Caco-2 (cell line): ENCODE measurements around the gene GPER1. TPM values are rescaled to one million over a fixed set of nuclear protein-coding genes. Genes with fewer than 3 reads are reported as not detected.

Source experiments
- BruUV-seq: library from RNA; stranded (reverse); fragments of 400-500 nt; replicated peaks from 2 replicates; lab custom pipeline; 2021; lab: Mats Ljungman, UMichigan
- CTCF ChIA-PET: fragments of 300-600 bp; sonication (Branson Sonifier 250); formaldehyde crosslinking; loops from one replicate; lab custom pipeline; 2022; ENCODE audit warnings: antibody characterized with exemption; lab: Charles Lee
- POLR2A ChIA-PET: fragments of 300-600 bp; sonication (Branson Sonifier 250); formaldehyde crosslinking; loops from one replicate; lab custom pipeline; 2022; ENCODE audit warnings: antibody characterized with exemption; lab: Charles Lee
- DNase-seq, 2 experiments: peaks; one replicate each; pipeline versions ENCODE4 v3.0.0 to v3.0.0-alpha.2; 2020 to 2022
- H3K27me3 ChIP-seq: replicated peaks from 2 replicates; pipeline ENCODE4 v1.6.0; 2011; ENCODE audit warnings: low read length; ENCODE audit not compliant: control insufficient read depth, insufficient read depth
- H3K36me3 ChIP-seq: 2 replicates; pipeline ENCODE4 v1.5.1; 2011; ENCODE audit warnings: low read length; ENCODE audit not compliant: control insufficient read depth, insufficient read depth
- H3K4me1 ChIP-seq: fragments of 250-450 bp; sonication (Bioruptor Pico); 2 replicates; pipeline ENCODE4 v1.5.1; 2020; ENCODE audit warnings: mild to moderate bottlenecking
- H3K4me3 ChIP-seq: 2 replicates; pipeline ENCODE4 v1.5.1; 2011; ENCODE audit warnings: low read depth, mild to moderate bottlenecking, control low read depth, low read length
- H3K9me3 ChIP-seq: fragments of 250-450 bp; sonication (Bioruptor Pico); 2 replicates; pipeline ENCODE4 v1.5.1; 2020; ENCODE audit warnings: mild to moderate bottlenecking, moderate library complexity
- H3K27ac Mint-ChIP-seq: one replicate; pipeline ENCODE4 v1.8.0; 2022; ENCODE audit warnings: mixed read lengths; ENCODE audit not compliant: unreplicated experiment
- H3K27me3 Mint-ChIP-seq: one replicate; pipeline ENCODE4 v1.8.0; 2022; ENCODE audit warnings: mixed read lengths; ENCODE audit not compliant: insufficient read depth, unreplicated experiment
- H3K36me3 Mint-ChIP-seq: one replicate; pipeline ENCODE4 v1.8.0; 2022; ENCODE audit warnings: mild to moderate bottlenecking, mixed read lengths; ENCODE audit not compliant: insufficient read depth, unreplicated experiment
- H3K4me1 Mint-ChIP-seq: one replicate; pipeline ENCODE4 v1.8.0; 2022; ENCODE audit warnings: low read depth, mixed read lengths; ENCODE audit not compliant: unreplicated experiment
- H3K4me3 Mint-ChIP-seq: one replicate; pipeline ENCODE4 v1.8.0; 2022; ENCODE audit warnings: mild to moderate bottlenecking, moderate library complexity, mixed read lengths; ENCODE audit not compliant: unreplicated experiment
- H3K9me3 Mint-ChIP-seq: one replicate; pipeline ENCODE4 v1.8.0; 2022; ENCODE audit warnings: mixed read lengths; ENCODE audit not compliant: unreplicated experiment
- intact Hi-C: fragments of 100-400 bp; cut with micrococcal nuclease; formaldehyde crosslinking; loops from one replicate; pipeline ENCODE4 v1.10.0; 2022; ENCODE audit not compliant: unreplicated experiment
- total RNA-seq: library from RNA; stranded (reverse); gene quantifications from 2 replicates; pipeline ENCODE4 v1.2.3, GENCODE V29; 2022
- TF ChIP-seq, protein P1 (sequence below), 2 experiments: fragments of 200-600 bp in 1 of 2; IDR thresholded peaks; 1 replicate in 1 of 2; 2 replicates in 1 of 2; pipeline versions ENCODE4 v1.5.1 to v1.8.0; 2011 to 2022; ENCODE audit warnings: antibody characterized with exemption in 1 of 2, control low read depth in 1 of 2, inconsistent platforms in 1 of 2, low read depth in 1 of 2, low read length in 1 of 2, mild to moderate bottlenecking in 1 of 2, moderate library complexity in 1 of 2; ENCODE audit not compliant: insufficient read depth in 1 of 2, severe bottlenecking in 1 of 2, unreplicated experiment in 1 of 2

The GPER1 gene
- total RNA-seq, 1 experiment from 2014 or later, result 0.25 TPM

DNA sequence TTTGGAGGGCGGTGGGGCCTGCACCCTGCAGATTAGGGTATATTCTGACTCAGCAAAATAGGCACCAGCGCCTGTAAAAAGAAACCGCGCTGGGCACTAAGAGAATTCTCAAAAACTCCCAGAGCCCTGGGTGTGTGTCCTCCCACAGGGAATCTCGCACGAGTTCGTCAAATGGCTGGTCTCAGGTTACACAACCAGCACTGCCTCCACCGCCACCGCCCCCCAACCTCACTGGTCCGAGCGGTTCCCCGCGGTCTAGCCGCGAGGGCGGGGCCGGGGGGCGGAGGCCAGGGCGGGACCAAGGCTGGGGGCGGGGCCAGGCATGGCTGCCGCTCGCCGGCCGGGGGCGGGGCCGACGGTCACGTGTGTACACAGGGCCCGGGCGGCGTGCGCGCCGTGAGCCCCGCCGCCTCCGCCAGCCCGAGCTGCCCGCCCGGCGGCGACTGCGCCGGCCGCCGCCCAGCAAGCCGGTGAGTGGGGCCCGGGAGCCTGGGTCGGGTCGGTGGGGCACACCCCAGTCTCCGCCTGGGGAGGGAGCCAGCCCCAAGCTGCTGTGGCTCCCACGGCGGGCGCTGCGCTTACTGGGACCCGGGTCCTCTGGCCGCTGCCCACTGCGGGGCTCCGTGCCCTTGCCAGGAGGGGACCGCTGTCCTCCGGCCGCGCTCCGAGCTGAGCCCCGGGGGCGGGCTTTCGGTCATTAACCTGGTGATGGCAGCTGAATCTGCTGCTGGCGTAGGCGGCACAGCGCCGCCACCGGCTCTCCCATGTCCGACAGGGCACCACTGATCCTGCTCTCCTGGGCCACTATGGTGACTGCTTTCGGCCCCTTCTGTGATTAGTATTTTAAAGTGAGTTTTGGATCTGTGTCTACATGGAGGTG, 43.5 kb upstream of the GPER1 start, which contains the start of gene GPR146:
Gene GPR146 (plus strand): TSS at position 358 of the 880 bp plus-strand sequence. CDS start 12,970 bp downstream, outside the sequence.
- Histone ChIP-seq H3K4me1 (peaks cover 29% of the 10 kb centered on the region), H3K27me3 (no peaks in the 10 kb centered on the region), H3K9me3 (no peaks in the 10 kb centered on the region), H3K4me3 (peak within 1 kb of the TSS; percentile 81), H3K36me3 (no peaks in the 10 kb centered on the region; the same call in 1 of the 2 replicates)
- peaks cover 7% of the 10 kb centered on the region for H3K36me3 Mint-ChIP-seq
- H3K9me3 Mint-ChIP-seq, result no peaks in the 10 kb centered on the region
- no TSS peak for BruUV-seq
- ChIA-PET CTCF (interaction anchor here (1.7 kb wide), 1 partner anchor 52 kb away, joined by 14 read pairs; no protein-coding TSS in a partner anchor), POLR2A (interaction anchor here (1.0 kb wide), 1 partner anchor 24 kb away, joined by 3 read pairs; no protein-coding TSS in a partner anchor)
- DNase-seq, result peak; percentile 97 to 98
- H3K27ac Mint-ChIP-seq, result peak within 1 kb of the TSS; percentile 79
- H3K4me1 Mint-ChIP-seq, result peaks cover 18% of the 10 kb centered on the region
- TF ChIP-seq, protein P1, sequence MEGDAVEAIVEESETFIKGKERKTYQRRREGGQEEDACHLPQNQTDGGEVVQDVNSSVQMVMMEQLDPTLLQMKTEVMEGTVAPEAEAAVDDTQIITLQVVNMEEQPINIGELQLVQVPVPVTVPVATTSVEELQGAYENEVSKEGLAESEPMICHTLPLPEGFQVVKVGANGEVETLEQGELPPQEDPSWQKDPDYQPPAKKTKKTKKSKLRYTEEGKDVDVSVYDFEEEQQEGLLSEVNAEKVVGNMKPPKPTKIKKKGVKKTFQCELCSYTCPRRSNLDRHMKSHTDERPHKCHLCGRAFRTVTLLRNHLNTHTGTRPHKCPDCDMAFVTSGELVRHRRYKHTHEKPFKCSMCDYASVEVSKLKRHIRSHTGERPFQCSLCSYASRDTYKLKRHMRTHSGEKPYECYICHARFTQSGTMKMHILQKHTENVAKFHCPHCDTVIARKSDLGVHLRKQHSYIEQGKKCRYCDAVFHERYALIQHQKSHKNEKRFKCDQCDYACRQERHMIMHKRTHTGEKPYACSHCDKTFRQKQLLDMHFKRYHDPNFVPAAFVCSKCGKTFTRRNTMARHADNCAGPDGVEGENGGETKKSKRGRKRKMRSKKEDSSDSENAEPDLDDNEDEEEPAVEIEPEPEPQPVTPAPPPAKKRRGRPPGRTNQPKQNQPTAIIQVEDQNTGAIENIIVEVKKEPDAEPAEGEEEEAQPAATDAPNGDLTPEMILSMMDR (IDR thresholded peaks at IDR 0.05; ENCODE audit: insufficient read depth in 1 of 2, low read depth in 1 of 2, low read length in 1 of 2, severe bottlenecking in 1 of 2, unreplicated experiment in 1 of 2), result peak; percentile 24 to 52
- H3K27me3 Mint-ChIP-seq, result no peaks in the 10 kb centered on the region
- intact Hi-C loops, result loop anchor here (5.0 kb wide), 1 partner anchor 67 kb away; the partner anchor contains the start of gene COX19
- H3K4me3 Mint-ChIP-seq, result peak within 1 kb of the TSS; percentile 71

DNA sequence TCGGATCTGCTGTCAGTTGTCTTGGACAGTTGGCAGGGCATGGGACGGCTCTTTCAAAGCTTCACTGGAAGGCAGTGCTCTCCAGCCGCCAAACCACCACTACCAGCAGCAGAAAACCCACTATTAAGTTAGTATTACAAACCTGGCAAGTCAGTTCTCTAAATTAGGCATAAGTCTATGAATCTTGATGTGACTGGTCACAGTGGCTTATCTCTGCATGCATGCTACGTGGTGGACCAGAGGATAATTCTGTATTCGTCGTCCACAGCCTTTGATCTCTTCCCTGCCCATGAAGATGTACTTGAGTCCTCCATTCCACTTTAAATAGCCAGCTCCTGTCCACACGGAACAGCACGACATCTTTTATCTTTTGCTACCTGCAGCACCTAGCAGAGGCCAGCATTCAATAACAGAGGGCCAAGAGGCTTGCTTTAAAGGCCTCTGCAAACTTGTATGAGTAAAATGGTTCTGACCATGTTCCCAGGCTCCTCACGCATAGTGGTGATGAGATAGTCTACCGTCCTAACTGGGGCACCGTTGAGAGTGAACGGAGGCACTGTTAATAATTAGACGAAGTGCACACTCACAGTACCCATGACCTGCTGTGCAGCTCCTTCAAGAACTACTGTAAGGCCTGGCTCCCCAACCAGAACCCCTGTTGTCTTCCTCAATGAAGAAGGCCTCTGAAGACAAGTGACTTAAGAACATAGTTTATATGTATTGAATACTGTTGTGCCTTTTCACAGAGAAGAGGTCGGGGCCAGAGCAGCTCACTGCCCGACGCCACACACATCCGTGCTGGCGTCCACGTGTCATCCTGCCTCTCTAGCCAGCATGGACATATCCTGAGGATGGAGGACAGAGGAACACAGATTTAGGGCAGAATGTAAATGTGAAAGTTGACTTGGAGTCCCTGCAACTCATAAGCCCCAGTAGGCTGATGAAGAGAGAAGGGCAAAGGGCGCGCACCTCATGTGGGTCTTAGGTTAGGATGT, 42.5 kb upstream of the GPER1 start:
- CTCF ChIA-PET, result interaction anchor here (1.7 kb wide), 1 partner anchor 53 kb away, joined by 14 read pairs; no protein-coding TSS in a partner anchor
- H3K4me3 Mint-ChIP-seq, result peak overlapping the region; percentile 71
- BruUV-seq, result TSS peak; percentile 48

More for the DNA sequence above, 42.5 kb upstream of the GPER1 start:
- H3K4me1 Mint-ChIP-seq, result peaks cover 18% of the 10 kb centered on the region
- TF ChIP-seq, protein P1 (IDR thresholded peaks at IDR 0.05; ENCODE audit: insufficient read depth in 1 of 2, low read depth in 1 of 2, low read length in 1 of 2, severe bottlenecking in 1 of 2, unreplicated experiment in 1 of 2), result no peak
- H3K27me3 ChIP-seq, result no peaks in the 10 kb centered on the region
- H3K27me3 Mint-ChIP-seq, result no peaks in the 10 kb centered on the region
- H3K9me3 ChIP-seq, result no peaks in the 10 kb centered on the region
- H3K4me1 ChIP-seq, result peaks cover 29% of the 10 kb centered on the region
- no peaks in the 10 kb centered on the region; the same call in 1 of the 2 replicates for H3K36me3 ChIP-seq
- no peak for DNase-seq
- H3K9me3 Mint-ChIP-seq, result no peaks in the 10 kb centered on the region
- POLR2A ChIA-PET, result interaction anchor here (1.0 kb wide), 1 partner anchor 23 kb away, joined by 3 read pairs; no protein-coding TSS in a partner anchor
- intact Hi-C loops, result no loop called here
- H3K4me3 ChIP-seq, result peak overlapping the region; percentile 81
- H3K36me3 Mint-ChIP-seq, result peaks cover 7% of the 10 kb centered on the region
- H3K27ac Mint-ChIP-seq, result peak overlapping the region; percentile 19
